Measurements from ENCODE around the gene TWSG1. TPM values are rescaled to one million over a fixed set of nuclear protein-coding genes. Genes with fewer than 3 reads are reported as not detected.

The TWSG1 gene
- total and polyA plus RNA-seq, 4 donors: 11.8 to 55.8 (median 21.6) TPM

GRCh38 chr18:9433671-9434121 lies 99.1 kb downstream of the TWSG1 start:
- TF ChIP-seq CTCF (IDR thresholded peaks at IDR 0.05; ENCODE audit: control extremely low read depth, extremely low read depth): no peak
- no peak for ATAC-seq (ENCODE audit: insufficient read depth, low FRiP score)
- 13 to 30% methylated on average over 10 of the region's 10 CpGs for WGBS, 2 donors
- Histone ChIP-seq H3K9me3 (ENCODE audit: control insufficient read depth in 4 of 4, insufficient read depth in 3 of 4, low read length in 3 of 4) (no peaks in the 10 kb centered on the region), H3K36me3 (ENCODE audit: control insufficient read depth in 4 of 4, insufficient read depth in 4 of 4, low read length in 4 of 4) (no peaks in the 10 kb centered on the region), H3K27ac (ENCODE audit: low read depth in 1 of 2, low read length in 1 of 2) (no peak overlapping the region), H3K9ac (ENCODE audit: insufficient read depth in 1 of 2, low read length in 2 of 2) (peak overlapping the region in 1 of 2 donors; percentile 32), H3K4me1 (ENCODE audit: control insufficient read depth in 5 of 5, insufficient read depth in 5 of 5, low read length in 5 of 5) (peaks cover 0 to 42% (median 7%) of the 10 kb centered on the region in 5 donors), H3K27me3 (ENCODE audit: control insufficient read depth in 3 of 3, insufficient read depth in 3 of 3, low read length in 2 of 3) (no peaks in the 10 kb centered on the region), H3K4me3 (no peak overlapping the region)
- peak; percentile 88 to 93 (median 90) for DNase-seq

GRCh38 chr18:9434122-9434701 lies 99.6 kb downstream of the TWSG1 start:
- H3K36me3 ChIP-seq (ENCODE audit: control insufficient read depth in 4 of 4, insufficient read depth in 4 of 4, low read length in 4 of 4): no peaks in the 10 kb centered on the region
- H3K9ac ChIP-seq (ENCODE audit: insufficient read depth in 1 of 2, low read length in 2 of 2): no peak overlapping the region
- DNase-seq (no peak), ATAC-seq (ENCODE audit: insufficient read depth, low FRiP score) (no peak)
- H3K27me3 ChIP-seq (ENCODE audit: control insufficient read depth in 3 of 3, insufficient read depth in 3 of 3, low read length in 2 of 3): no peaks in the 10 kb centered on the region
- no peaks in the 10 kb centered on the region for H3K9me3 ChIP-seq (ENCODE audit: control insufficient read depth in 4 of 4, insufficient read depth in 3 of 4, low read length in 3 of 4)
- no peak for TF ChIP-seq CTCF (IDR thresholded peaks at IDR 0.05; ENCODE audit: control extremely low read depth, extremely low read depth)
- no peak overlapping the region for H3K27ac ChIP-seq (ENCODE audit: low read depth in 1 of 2, low read length in 1 of 2)
- H3K4me1 ChIP-seq (ENCODE audit: control insufficient read depth in 5 of 5, insufficient read depth in 5 of 5, low read length in 5 of 5): peaks cover 0 to 38% (median 7%) of the 10 kb centered on the region in 5 donors
- 35 to 59% methylated on average over 18 of the region's 18 CpGs for WGBS, 2 donors
- H3K4me3 ChIP-seq: no peak overlapping the region

- Histone ChIP-seq H3K36me3 (ENCODE audit: control insufficient read depth in 4 of 4, insufficient read depth in 4 of 4, low read length in 4 of 4) (no peaks in the 10 kb centered on the region), H3K4me3 (no peak overlapping the region), H3K9me3 (ENCODE audit: control insufficient read depth in 4 of 4, insufficient read depth in 3 of 4, low read length in 3 of 4) (no peaks in the 10 kb centered on the region), H3K4me1 (ENCODE audit: control insufficient read depth in 5 of 5, insufficient read depth in 5 of 5, low read length in 5 of 5) (peaks cover 0 to 33% (median 7%) of the 10 kb centered on the region in 5 donors), H3K27me3 (ENCODE audit: control insufficient read depth in 3 of 3, insufficient read depth in 3 of 3, low read length in 2 of 3) (no peaks in the 10 kb centered on the region), H3K9ac (ENCODE audit: insufficient read depth in 1 of 2, low read length in 2 of 2) (no peak overlapping the region), H3K27ac (ENCODE audit: low read depth in 1 of 2, low read length in 1 of 2) (no peak overlapping the region)
- 95 to 96% methylated on average over 17 of the region's 17 CpGs for WGBS, 2 donors
- ATAC-seq (ENCODE audit: insufficient read depth, low FRiP score): no peak
- no peak for TF ChIP-seq CTCF (IDR thresholded peaks at IDR 0.05; ENCODE audit: control extremely low read depth, extremely low read depth)
- no peak for DNase-seq
These were observed 100.5 kb downstream of the TWSG1 start for GRCh38 chr18:9435041-9435440.

All from lung (tissue), 12 donors.